Activated naive CD4-positive, alpha-beta T cell treated with anti-CD3 and anti-CD28 coated beads, Interleukin-2, amount 50 U/mL, for 24 hours (primary cell): Measurements from ENCODE around the gene SLC7A6.

Source experiments
- H3K27ac Mint-ChIP-seq: one replicate; pipeline ENCODE4 v1.8.0; 2021; ENCODE audit warnings: mild to moderate bottlenecking, mixed read lengths
- H3K27me3 Mint-ChIP-seq: one replicate; pipeline ENCODE4 v1.8.0; 2021; ENCODE audit warnings: mixed read lengths
- H3K36me3 Mint-ChIP-seq: one replicate; pipeline ENCODE4 v1.8.0; 2021; ENCODE audit warnings: mixed read lengths
- H3K4me1 Mint-ChIP-seq: one replicate; pipeline ENCODE4 v1.8.0; 2021; ENCODE audit warnings: mixed read lengths
- H3K4me3 Mint-ChIP-seq: one replicate; pipeline ENCODE4 v1.8.0; 2021; ENCODE audit warnings: mild to moderate bottlenecking, mixed read lengths
- H3K9me3 Mint-ChIP-seq: one replicate; pipeline ENCODE4 v1.8.0; 2021; ENCODE audit warnings: mixed read lengths

The SLC7A6 gene

DNA sequence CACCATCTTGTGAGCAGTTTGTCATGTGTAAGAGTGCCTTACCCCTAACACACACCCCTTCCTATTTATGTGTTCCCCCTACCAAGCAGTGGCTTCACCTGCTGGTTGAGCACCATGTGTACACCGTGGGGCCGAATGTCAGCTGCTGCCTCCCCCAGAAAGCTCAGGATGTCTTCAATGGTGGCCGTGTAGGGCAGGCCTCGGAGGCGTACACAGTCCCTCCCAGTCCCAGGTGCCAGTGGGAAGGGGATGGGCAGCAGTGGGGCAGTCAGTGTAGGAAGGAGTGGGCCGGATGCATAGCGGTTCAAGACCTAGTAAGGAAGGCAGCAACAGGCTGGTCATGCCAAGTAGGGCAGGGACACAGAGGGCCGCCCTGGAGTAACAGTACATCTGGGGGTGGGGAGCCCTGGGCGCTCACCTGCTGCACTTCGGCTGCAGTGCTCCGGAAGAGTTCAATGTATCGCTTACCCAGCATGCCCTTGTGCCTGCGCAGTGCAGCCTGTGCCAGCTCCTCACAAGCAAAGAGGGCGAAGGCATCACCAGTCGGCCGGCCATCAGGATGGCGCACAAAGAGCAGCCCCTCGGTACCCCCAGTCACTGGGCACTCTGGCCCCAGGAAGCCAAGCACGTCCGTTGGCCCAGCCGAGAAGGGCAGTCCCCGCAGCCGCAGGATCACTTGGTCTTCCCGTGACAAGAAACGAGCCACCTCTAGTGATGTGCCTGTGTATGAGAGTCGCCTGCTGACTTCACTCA is 32.8 kb upstream of the SLC7A6 start:
- Mint-ChIP-seq H3K27me3 (no peaks in the 10 kb centered on the region), H3K36me3 (no peaks in the 10 kb centered on the region), H3K4me3 (no peak overlapping the region), H3K4me1 (peaks cover 36% of the 10 kb centered on the region), H3K27ac (peak overlapping the region; percentile 35), H3K9me3 (no peaks in the 10 kb centered on the region)

DNA sequence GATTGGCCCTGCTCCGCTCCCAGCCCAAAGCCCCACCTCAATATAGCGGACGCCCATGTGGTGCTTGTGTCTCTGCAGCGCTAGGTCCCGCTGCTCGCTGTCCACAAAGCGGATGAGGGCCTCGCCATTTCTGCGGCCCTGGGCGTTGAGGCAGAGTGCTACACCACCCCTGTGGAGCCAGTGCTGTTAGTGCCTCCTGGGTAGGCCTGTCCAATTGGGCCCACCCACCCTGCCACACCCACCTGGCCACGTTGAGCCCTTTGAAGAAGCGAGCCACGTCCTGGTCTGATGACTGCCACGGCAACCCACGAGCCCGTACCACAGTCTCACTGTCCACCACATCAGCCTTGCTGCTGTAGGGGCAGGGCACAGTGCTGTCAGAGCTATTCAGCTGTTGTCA is 32.0 kb upstream of the SLC7A6 start:
- Mint-ChIP-seq H3K4me1 (peaks cover 36% of the 10 kb centered on the region), H3K4me3 (no peak overlapping the region), H3K27ac (no peak overlapping the region)

DNA sequence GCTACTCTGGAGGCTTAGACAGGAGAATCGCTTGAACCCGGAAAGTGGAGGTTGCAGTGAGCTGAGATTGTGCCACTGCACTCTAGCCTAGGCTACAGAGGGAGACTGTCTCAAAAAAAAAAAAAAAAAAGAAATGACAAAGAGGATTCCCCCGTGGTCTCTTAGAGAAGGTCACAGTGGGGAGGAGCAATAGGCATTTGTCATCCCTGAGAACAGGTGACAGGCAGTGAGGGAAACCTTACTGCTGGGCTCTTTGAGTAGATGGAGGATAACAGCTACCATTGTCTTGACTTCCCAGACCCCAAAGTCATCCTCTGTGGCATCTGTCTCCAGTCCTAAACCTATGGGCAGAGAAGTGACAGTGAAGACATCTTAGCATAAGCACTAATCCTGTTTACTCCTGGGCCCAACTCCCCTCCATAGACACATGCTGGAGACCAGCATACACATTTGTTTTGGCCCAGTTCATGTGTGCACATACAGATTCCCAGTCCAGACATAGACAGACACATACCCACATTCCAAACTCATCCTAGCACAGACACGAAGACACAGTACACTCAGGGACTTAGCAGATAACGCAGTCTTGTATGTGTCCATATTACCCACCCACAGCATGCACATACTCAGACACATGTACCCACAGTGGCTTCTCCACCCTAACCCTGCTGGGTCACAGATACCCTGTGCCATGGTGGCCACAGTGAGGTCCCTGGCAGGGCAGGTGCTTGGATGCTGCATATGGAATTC is 31.1 kb upstream of the SLC7A6 start:
- Mint-ChIP-seq H3K27ac (no peak overlapping the region), H3K36me3 (no peaks in the 10 kb centered on the region), H3K27me3 (no peaks in the 10 kb centered on the region), H3K4me1 (peaks cover 34% of the 10 kb centered on the region), H3K4me3 (no peak overlapping the region), H3K9me3 (no peaks in the 10 kb centered on the region)

More for the DNA sequence above, 32.0 kb upstream of the SLC7A6 start:
- H3K27me3 Mint-ChIP-seq, result no peaks in the 10 kb centered on the region
- H3K36me3 Mint-ChIP-seq, result no peaks in the 10 kb centered on the region
- no peaks in the 10 kb centered on the region for H3K9me3 Mint-ChIP-seq

DNA sequence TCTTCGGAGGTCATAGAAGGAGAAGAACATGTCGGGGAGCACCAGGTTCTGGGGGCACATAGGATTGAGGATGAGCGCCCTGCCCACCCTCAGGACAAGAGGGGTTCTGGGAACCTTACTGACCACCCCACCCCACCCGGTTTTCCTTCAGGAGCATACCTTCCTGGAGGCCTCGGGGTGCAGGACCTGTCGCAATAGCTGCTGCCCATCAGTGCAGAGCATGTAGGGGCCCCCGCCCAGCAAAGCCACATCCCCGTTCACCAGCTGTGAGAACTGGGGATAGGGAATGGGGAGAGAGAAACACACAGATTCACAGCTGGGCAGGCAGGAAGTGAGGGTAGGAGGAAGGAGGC is 30.5 kb upstream of the SLC7A6 start:
- Mint-ChIP-seq H3K27me3 (no peaks in the 10 kb centered on the region), H3K36me3 (no peaks in the 10 kb centered on the region), H3K27ac (no peak overlapping the region), H3K4me3 (no peak overlapping the region), H3K9me3 (no peaks in the 10 kb centered on the region), H3K4me1 (peaks cover 38% of the 10 kb centered on the region)

DNA sequence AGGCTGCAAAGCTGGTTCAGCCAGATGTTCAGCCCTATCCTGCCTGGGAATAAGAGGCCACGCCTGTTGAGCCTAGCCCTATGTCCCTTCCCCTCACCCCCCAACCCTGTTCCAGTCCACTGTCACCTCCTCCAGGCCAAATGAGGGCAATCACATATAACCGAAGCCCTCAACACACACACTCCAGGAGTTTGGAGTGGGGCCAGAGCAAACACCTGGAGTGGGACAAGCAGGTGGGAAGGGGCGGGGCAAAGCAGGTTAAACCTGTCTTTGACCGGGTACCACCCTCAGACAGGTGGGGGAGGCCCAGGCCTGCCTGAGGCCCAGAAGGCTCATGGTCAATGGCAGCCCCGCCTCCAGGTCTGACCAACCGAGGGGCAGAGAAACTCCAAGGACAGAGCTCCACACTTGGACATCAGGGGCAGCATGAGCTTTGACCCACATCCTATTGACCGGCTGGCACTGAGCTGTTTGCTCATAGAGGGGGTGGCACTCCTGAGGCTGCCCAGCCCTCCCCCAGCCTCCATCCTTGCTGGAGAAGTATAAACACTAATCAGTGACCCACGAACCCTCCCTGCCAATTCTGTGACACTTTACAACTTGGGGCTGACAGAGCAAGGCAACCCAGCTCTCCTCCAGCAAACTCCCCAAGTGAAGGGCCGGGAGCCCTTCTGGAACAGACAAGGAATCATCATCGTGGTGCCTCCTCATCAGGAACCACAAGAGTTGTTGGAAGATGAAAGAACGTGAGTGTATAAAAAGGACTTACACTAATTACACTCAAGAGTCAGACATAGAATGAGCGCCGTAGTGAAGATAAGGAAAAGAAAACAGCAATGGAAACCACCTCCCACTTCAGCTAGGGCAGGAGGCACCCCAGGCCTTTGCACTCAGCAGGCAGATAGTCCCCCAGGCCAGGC is 29.9 kb upstream of the SLC7A6 start:
- peak overlapping the region; percentile 23 for H3K4me3 Mint-ChIP-seq
- H3K27ac Mint-ChIP-seq, result peak overlapping the region; percentile 92
- H3K4me1 Mint-ChIP-seq, result peaks cover 36% of the 10 kb centered on the region

DNA sequence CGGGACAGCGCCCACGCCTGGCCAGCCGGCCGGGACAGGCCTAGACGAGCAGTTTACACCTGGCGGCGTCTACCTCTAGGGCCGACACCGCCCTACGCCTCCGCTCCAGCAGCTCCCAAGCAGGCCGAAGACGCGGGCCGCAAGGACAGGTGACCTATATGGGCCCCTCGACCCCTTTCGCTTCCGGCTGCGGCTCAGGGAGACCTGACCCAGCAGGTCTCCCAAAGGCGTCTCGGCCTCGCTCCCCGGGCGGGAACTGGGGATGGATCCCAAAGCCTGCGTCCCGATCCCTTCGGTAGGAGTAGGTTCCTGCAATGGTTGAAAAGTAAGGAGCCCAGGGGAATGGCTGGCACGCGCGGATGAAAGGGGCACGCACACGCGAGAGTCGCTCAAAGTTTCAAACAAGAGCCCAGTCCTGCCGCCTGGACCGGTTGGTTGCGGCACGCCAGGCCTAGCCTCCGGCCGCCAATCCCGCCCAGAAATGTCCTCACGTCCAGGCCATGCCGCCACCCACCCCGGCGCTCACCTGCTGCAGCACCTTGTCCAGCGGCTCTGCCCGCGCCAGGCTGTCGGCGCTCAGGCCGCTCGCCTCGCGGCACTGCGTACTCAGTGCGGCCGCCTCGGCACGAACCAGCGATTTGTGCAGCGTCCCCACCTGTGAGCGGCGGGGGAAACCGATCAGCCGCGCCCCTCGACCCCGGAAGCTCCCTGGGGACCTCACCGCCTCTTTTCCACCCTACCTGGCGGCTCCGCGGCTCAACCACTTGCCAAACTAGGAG is 29.0 kb upstream of the SLC7A6 start:
- H3K4me1 Mint-ChIP-seq, result peaks cover 34% of the 10 kb centered on the region
- H3K27ac Mint-ChIP-seq, result peak overlapping the region; percentile 46
- peak overlapping the region; percentile 7 for H3K4me3 Mint-ChIP-seq

More for the DNA sequence above, 29.9 kb upstream of the SLC7A6 start:
- Mint-ChIP-seq H3K9me3 (no peaks in the 10 kb centered on the region), H3K27me3 (no peaks in the 10 kb centered on the region), H3K36me3 (no peaks in the 10 kb centered on the region)

DNA sequence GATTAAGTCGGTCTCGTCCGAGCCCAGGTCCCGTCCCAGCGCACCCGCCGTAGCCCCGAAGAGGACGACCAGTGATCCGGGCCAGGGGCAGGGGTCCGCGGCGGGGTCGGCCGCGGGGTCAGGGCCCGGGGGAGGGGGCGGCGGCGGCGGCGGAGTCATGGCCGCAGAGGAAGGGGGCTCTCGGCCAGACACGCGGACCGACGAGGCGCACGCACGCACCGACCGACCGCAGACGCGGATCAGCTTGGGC is 28.5 kb upstream of the SLC7A6 start, which contains the start of gene ESRP2:
Gene ESRP2 (minus strand): TSS at position 241 of the 250 bp plus-strand sequence. CDS start 82 bp downstream, at position 159.
- Mint-ChIP-seq H3K27me3 (no peaks in the 10 kb centered on the region), H3K4me3 (peak within 1 kb of the TSS; percentile 95), H3K4me1 (peaks cover 34% of the 10 kb centered on the region), H3K27ac (peak within 1 kb of the TSS; percentile 89), H3K9me3 (no peaks in the 10 kb centered on the region), H3K36me3 (no peaks in the 10 kb centered on the region)

More for the DNA sequence above, 29.0 kb upstream of the SLC7A6 start:
- Mint-ChIP-seq H3K9me3 (no peaks in the 10 kb centered on the region), H3K27me3 (no peaks in the 10 kb centered on the region), H3K36me3 (no peaks in the 10 kb centered on the region)

DNA sequence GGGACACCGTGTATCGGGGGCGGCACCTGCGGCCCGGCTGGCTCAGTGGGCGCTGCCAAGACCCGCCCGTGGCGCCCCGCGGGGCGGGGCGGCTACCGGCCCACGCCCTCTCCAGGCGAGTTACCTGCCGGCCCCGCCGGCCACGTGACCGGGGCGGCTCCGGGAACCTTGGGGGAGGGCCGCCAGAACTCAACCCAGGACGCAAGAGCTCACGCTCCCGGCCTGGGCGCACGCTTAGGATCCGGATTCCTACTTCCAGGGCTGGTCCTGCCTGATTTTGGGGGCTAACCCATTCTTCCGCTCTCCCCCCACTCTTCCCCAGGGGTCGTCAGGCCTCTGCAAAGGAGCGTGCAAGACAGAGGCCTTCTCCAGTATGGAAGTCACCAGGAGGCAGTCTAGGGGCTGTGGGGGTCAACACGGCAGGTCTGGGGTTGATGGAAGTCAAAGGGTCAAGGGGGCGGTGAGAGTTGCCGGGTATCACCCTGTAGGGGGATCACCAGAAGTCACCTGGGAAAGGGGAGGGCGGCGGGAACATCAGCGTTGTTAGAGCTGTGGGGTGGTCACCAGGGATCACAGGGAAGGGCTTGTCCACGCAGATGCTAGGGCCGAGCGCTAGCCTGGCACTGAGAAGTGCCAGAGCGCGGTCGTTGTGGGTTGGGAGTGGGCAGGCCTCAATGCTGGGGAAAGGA is 28.0 kb upstream of the SLC7A6 start:
- Mint-ChIP-seq H3K4me1 (peaks cover 34% of the 10 kb centered on the region), H3K9me3 (no peaks in the 10 kb centered on the region), H3K27me3 (no peaks in the 10 kb centered on the region), H3K27ac (peak overlapping the region; percentile 89), H3K36me3 (no peaks in the 10 kb centered on the region), H3K4me3 (peak overlapping the region; percentile 95)

DNA sequence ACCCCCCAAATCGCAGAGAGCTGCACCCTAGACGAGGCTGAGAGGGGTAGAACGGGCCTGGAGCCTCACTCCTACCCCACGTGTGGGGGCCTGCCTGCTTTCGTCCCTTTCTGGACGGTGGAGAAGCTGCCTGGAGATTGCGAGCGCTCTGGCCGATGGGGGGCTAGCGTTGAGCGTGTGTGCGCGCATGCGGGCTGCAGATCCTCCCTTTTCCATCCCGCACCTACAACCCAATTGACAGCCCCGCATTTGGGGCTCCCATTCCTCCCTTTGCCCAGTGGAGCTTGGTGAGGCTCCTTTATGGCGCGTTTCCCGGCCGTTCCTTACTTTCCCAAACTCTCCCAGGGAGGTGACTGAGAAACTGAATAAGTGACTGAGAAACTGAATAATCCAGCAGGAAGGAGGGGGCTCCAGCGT is 27.5 kb upstream of the SLC7A6 start:
- Mint-ChIP-seq H3K36me3 (no peaks in the 10 kb centered on the region), H3K9me3 (no peaks in the 10 kb centered on the region), H3K4me1 (peaks cover 34% of the 10 kb centered on the region), H3K27me3 (no peaks in the 10 kb centered on the region), H3K4me3 (peak overlapping the region; percentile 95), H3K27ac (peak overlapping the region; percentile 89)

DNA sequence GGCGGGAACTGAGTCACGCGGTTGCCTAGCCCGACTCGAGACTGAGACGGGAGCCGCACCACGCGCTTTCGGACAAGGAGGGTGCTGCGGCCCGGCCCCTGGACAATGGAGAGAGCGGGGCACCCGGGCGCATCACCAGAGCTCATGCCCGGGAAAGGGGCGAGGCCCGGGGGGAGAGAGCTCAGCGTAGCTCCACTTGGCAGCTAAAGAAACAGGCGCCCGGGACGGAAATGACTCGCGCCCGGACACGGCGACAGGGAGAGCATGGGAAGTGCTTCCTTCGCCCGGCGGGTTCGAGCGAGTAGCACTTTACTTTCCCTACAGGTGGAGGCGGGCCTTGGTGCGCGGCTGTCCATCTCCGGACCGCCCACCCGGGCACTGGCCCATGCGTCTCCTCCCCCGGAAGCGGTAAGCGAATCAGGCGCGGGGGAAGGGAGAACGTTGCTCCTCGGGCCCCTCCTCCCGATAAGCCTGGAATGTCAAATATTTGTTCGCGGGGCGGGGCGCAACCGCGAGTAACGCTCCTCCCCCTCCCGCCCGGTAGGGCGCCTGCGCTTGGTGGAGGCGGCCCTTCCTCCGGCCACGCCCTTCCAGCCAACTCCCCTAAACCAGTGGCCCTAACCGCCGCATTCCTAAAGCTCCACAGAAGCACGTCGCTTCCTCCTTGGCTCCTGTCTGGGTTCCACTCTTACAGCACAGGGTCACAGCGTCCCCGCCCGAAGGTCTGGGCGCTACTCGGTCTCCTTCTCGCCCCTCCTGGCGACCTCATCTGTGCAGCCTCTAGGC is 26.9 kb upstream of the SLC7A6 start:
- peaks cover 34% of the 10 kb centered on the region for H3K4me1 Mint-ChIP-seq
- no peaks in the 10 kb centered on the region for H3K36me3 Mint-ChIP-seq
- H3K9me3 Mint-ChIP-seq, result no peaks in the 10 kb centered on the region
- H3K27ac Mint-ChIP-seq, result peak overlapping the region; percentile 89
- peak overlapping the region; percentile 95 for H3K4me3 Mint-ChIP-seq
- H3K27me3 Mint-ChIP-seq, result no peaks in the 10 kb centered on the region

DNA sequence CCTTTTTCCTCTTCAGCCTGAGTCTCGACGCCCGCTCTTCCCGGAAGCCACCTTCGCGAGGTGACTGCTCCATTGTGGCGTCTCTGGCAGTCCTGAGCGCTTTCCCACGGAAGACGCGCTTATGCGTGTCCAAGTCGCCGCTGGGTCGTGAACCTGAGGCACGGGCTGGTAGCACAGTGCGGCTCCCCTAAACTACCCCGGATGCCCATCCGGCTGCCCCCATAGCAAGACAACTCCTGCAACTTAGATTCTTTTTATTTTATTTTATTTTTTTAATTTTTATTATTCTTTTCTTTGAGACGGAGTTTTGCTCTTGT is 26.3 kb upstream of the SLC7A6 start:
- peak overlapping the region; percentile 95 for H3K4me3 Mint-ChIP-seq
- peaks cover 34% of the 10 kb centered on the region for H3K4me1 Mint-ChIP-seq
- H3K36me3 Mint-ChIP-seq, result no peaks in the 10 kb centered on the region
- H3K27me3 Mint-ChIP-seq, result no peaks in the 10 kb centered on the region
- no peaks in the 10 kb centered on the region for H3K9me3 Mint-ChIP-seq
- H3K27ac Mint-ChIP-seq, result peak overlapping the region; percentile 81

DNA sequence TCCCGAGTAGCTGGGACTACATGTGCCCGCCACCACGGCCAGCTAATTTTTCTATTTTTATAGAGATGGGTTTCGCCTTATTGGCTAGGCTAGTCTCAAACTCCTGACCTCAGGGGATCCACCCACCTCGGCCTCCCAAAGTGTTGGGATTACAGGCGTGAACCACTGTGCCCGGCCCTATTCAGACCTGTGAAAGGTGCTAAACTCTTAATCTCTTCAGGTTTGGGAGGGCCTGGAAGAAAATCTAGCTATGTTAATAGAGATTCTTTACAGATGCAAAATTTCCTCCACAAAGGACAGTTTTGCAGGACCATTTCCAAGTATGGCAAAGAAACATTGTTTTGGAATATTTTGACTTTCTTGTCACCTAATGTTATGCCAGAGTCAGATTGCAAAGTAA is 22.2 kb upstream of the SLC7A6 start:
- no peaks in the 10 kb centered on the region for H3K27me3 Mint-ChIP-seq
- no peaks in the 10 kb centered on the region for H3K9me3 Mint-ChIP-seq
- peaks cover 42% of the 10 kb centered on the region for H3K4me1 Mint-ChIP-seq
- H3K27ac Mint-ChIP-seq, result no peak overlapping the region
- H3K36me3 Mint-ChIP-seq, result no peaks in the 10 kb centered on the region
- no peak overlapping the region for H3K4me3 Mint-ChIP-seq

DNA sequence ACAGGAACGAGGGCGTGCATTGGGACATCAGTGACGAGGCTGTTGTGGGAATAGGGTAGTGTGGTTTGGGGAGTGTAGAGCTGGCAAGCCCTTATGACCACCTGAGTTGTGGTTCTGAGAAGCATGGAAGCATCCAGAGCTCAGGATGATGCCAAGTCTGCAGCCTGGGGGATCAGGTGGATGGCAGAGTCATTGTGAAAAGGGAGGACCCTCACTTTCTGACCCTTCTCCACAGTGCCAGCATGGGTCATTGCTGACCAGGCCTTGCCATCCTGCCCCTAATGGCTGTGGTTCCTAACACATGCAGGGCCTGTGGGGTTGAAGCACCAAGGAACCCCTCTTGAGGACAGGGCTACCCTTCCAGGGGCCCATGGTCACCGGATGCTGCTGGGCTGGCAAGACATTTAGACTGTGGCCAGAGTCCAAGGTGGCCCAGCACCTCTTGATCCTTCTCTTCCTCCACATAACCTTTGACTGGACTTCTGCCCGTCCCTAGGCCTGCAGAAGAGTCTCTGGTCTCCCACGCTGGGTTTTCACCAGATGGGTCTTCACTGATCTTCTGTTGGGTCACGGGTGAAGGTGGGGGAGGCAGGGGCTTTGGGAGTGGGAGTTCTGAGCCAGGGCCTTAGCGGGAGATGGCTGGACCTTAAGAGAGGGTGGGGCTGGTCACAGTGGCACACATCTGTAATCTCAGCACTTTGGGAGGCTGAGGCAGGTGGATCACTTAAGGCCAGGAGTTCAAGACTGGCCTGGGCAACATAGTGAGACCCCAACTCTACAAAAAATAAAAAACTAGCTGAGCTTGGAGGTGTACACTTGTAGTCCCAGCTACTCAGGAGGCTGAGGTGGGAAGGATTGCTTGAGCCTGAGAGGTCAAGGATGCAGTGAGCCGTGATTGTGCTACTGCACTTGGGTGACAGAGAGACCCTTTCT is 21.1 kb upstream of the SLC7A6 start:
- no peak overlapping the region for H3K27ac Mint-ChIP-seq
- no peaks in the 10 kb centered on the region for H3K27me3 Mint-ChIP-seq
- H3K4me3 Mint-ChIP-seq, result no peak overlapping the region
- no peaks in the 10 kb centered on the region for H3K36me3 Mint-ChIP-seq
- H3K4me1 Mint-ChIP-seq, result peaks cover 34% of the 10 kb centered on the region
- H3K9me3 Mint-ChIP-seq, result no peaks in the 10 kb centered on the region
